Testis (tissue), 2 donors: ENCODE measurements around the gene BAIAP2.

Experiments
- POLR2A ChIP-seq: fragments of 450-650 bp; IDR thresholded peaks from one replicate; pipeline ENCODE4 v1.6.1; 2017; ENCODE audit warnings: antibody characterized with exemption, mild to moderate bottlenecking, moderate library complexity
- TF ChIP-seq, protein P1 (sequence below), 3 experiments: fragments of 450-650 bp in 2 of 3; fragments of 200-600 bp in 1 of 3; sonication (generic) in 1 of 3; IDR thresholded peaks; one replicate each; pipeline ENCODE4 v1.5.1; 2016 to 2019; ENCODE audit warnings: antibody characterized with exemption in 3 of 3, mild to moderate bottlenecking in 2 of 3, moderate library complexity in 1 of 3

DNA sequence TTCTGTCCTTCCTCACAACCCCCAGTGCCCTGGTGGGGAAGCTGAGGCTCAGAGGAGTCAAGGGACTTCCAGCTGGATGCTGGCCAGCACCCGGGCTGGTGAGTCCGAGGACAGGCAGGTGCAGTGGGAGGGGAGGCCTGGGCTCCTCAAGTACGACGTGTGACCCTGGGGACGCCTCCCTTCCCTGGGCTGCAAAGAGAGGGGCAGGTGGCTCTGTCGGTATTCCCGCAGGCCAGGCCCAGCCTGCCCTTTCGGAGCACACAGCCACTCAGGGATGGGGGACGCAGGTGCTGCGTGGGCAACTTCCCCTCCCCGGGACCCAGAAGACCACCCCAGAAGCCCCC is 97.2 kb downstream of the BAIAP2 start:
- no peak for TF ChIP-seq POLR2A
- TF ChIP-seq, protein P1, sequence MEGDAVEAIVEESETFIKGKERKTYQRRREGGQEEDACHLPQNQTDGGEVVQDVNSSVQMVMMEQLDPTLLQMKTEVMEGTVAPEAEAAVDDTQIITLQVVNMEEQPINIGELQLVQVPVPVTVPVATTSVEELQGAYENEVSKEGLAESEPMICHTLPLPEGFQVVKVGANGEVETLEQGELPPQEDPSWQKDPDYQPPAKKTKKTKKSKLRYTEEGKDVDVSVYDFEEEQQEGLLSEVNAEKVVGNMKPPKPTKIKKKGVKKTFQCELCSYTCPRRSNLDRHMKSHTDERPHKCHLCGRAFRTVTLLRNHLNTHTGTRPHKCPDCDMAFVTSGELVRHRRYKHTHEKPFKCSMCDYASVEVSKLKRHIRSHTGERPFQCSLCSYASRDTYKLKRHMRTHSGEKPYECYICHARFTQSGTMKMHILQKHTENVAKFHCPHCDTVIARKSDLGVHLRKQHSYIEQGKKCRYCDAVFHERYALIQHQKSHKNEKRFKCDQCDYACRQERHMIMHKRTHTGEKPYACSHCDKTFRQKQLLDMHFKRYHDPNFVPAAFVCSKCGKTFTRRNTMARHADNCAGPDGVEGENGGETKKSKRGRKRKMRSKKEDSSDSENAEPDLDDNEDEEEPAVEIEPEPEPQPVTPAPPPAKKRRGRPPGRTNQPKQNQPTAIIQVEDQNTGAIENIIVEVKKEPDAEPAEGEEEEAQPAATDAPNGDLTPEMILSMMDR (IDR thresholded peaks at IDR 0.05), result no peak
